H9 (cell line): ENCODE data around the gene TDRD7. TPM values are rescaled to one million over a fixed set of nuclear protein-coding genes. Genes with fewer than 3 reads are reported as not detected.

ENCODE experiments used
- DNase-seq: peaks from one replicate; pipeline ENCODE4 v3.0.0-alpha.2; 2017
- H2AFZ ChIP-seq: one replicate; pipeline ENCODE4 v1.6.1; 2013; ENCODE audit warnings: mild to moderate bottlenecking, low read length, control low read depth, moderate library complexity
- H2AK5ac ChIP-seq: 2 replicates; pipeline ENCODE4 v1.6.1; 2013; ENCODE audit warnings: low read length, control low read depth, mixed read lengths; ENCODE audit not compliant: insufficient read length
- H2BK120ac ChIP-seq: one replicate; pipeline ENCODE4 v1.6.1; 2013; ENCODE audit warnings: low read depth, mild to moderate bottlenecking, low read length, control low read depth, inconsistent platforms; ENCODE audit not compliant: poor library complexity, severe bottlenecking
- H2BK12ac ChIP-seq: 2 replicates; pipeline ENCODE4 v1.6.1; 2013; ENCODE audit warnings: low read length, control low read depth, mixed read lengths, low read depth; ENCODE audit not compliant: insufficient read length
- H2BK15ac ChIP-seq: 2 replicates; pipeline ENCODE4 v1.6.1; 2013; ENCODE audit warnings: low read depth, low read length, control low read depth
- H2BK20ac ChIP-seq: one replicate; pipeline ENCODE4 v1.6.1; 2013; ENCODE audit warnings: low read depth, mild to moderate bottlenecking, low read length, control low read depth, inconsistent platforms; ENCODE audit not compliant: poor library complexity, severe bottlenecking
- H2BK5ac ChIP-seq: 2 replicates; pipeline ENCODE4 v1.6.1; 2013; ENCODE audit warnings: low read length, control low read depth, mixed read lengths; ENCODE audit not compliant: insufficient read length
- H3K14ac ChIP-seq: 2 replicates; pipeline ENCODE4 v1.6.1; 2013; ENCODE audit warnings: low read length, control low read depth; ENCODE audit not compliant: insufficient read depth
- H3K18ac ChIP-seq: 2 replicates; pipeline ENCODE4 v1.6.1; 2013; ENCODE audit warnings: low read depth, mild to moderate bottlenecking, mixed read lengths, low read length, control low read depth; ENCODE audit not compliant: insufficient read length
- H3K23ac ChIP-seq: 2 replicates; pipeline ENCODE4 v1.6.1; 2013; ENCODE audit warnings: low read length, control low read depth, mixed read lengths, low read depth; ENCODE audit not compliant: insufficient read length
- H3K23me2 ChIP-seq: 2 replicates; pipeline ENCODE4 v1.6.1; 2013; ENCODE audit warnings: low read depth, mild to moderate bottlenecking, mixed read lengths, low read length, control low read depth; ENCODE audit not compliant: insufficient read length, poor library complexity, severe bottlenecking
- H3K27ac ChIP-seq: 2 replicates; pipeline ENCODE4 v1.5.1; 2013; ENCODE audit warnings: low read length, control low read depth, mixed read lengths, low read depth; ENCODE audit not compliant: insufficient read length
- H3K27me3 ChIP-seq: 2 replicates; pipeline ENCODE4 v1.6.1; 2013; ENCODE audit warnings: low read length, control low read depth, inconsistent platforms; ENCODE audit not compliant: insufficient read depth
- H3K4ac ChIP-seq: 2 replicates; pipeline ENCODE4 v1.6.1; 2013; ENCODE audit warnings: low read depth, mild to moderate bottlenecking, control low read depth, inconsistent platforms, low read length, moderate library complexity
- H3K4me1 ChIP-seq: 2 replicates; pipeline ENCODE4 v1.6.1; 2013; ENCODE audit warnings: low read length, control low read depth, inconsistent platforms; ENCODE audit not compliant: insufficient read depth
- H3K4me2 ChIP-seq: 2 replicates; pipeline ENCODE4 v1.6.1; 2013; ENCODE audit warnings: low read length, control low read depth, mixed read lengths; ENCODE audit not compliant: insufficient read length, insufficient read depth
- H3K56ac ChIP-seq: 2 replicates; pipeline ENCODE4 v1.6.1; 2013; ENCODE audit warnings: low read depth, mild to moderate bottlenecking, mixed read lengths, low read length, control low read depth; ENCODE audit not compliant: insufficient read length
- H3K79me1 ChIP-seq: 2 replicates; pipeline ENCODE4 v1.6.1; 2013; ENCODE audit warnings: low read depth, mild to moderate bottlenecking, moderate library complexity, low read length, control low read depth, inconsistent platforms; ENCODE audit not compliant: insufficient read depth, poor library complexity, severe bottlenecking
- H3K79me2 ChIP-seq: 2 replicates; pipeline ENCODE4 v1.6.1; 2013; ENCODE audit warnings: low read length, control low read depth, inconsistent platforms; ENCODE audit not compliant: insufficient read depth
- H3K9ac ChIP-seq: 2 replicates; pipeline ENCODE4 v1.6.1; 2013; ENCODE audit warnings: low read length, control low read depth, mixed read lengths; ENCODE audit not compliant: insufficient read length; ENCODE audit errors: extremely low read depth
- H3K9me3 ChIP-seq: one replicate; pipeline ENCODE4 v1.6.1; 2013; ENCODE audit warnings: low read depth, low read length, inconsistent platforms; ENCODE audit not compliant: control insufficient read depth
- H3T11ph ChIP-seq: one replicate; pipeline ENCODE4 v1.6.1; 2013; ENCODE audit warnings: mild to moderate bottlenecking, low read length, control low read depth, inconsistent platforms
- H4K20me1 ChIP-seq: one replicate; pipeline ENCODE4 v1.6.1; 2013; ENCODE audit not compliant: control insufficient read depth, insufficient read length, insufficient read depth
- H4K5ac ChIP-seq: 2 replicates; pipeline ENCODE4 v1.6.1; 2013; ENCODE audit warnings: low read depth, mild to moderate bottlenecking, mixed read lengths, low read length, control low read depth; ENCODE audit not compliant: insufficient read length
- H4K8ac ChIP-seq: replicated peaks from 2 replicates; pipeline ENCODE4 v1.6.1; 2013; ENCODE audit warnings: low read length, control low read depth, mixed read lengths, low read depth; ENCODE audit not compliant: insufficient read length
- H4K91ac ChIP-seq: 2 replicates; pipeline ENCODE4 v1.6.1; 2013; ENCODE audit warnings: low read depth, mild to moderate bottlenecking, moderate library complexity, mixed read lengths, low read length, control low read depth; ENCODE audit not compliant: insufficient read length
- H3K27ac Mint-ChIP-seq, 3 experiments: 2 replicates in 2 of 3; 3 replicates in 1 of 3; pipeline ENCODE4 v1.8.0; 2020 to 2021; ENCODE audit warnings: mixed read lengths in 3 of 3, mild to moderate bottlenecking in 1 of 3, moderate library complexity in 1 of 3
- H3K27me3 Mint-ChIP-seq: 2 replicates; pipeline ENCODE4 v1.8.0; 2021; ENCODE audit warnings: low read depth, mild to moderate bottlenecking, moderate library complexity, mixed read lengths
- H3K36me3 Mint-ChIP-seq, 3 experiments: 2 replicates in 2 of 3; 3 replicates in 1 of 3; pipeline ENCODE4 v1.8.0; 2020 to 2021; ENCODE audit warnings: low read depth in 3 of 3, mixed read lengths in 3 of 3; ENCODE audit not compliant: insufficient read depth in 1 of 3
- H3K4me1 Mint-ChIP-seq, 2 experiments: 2 replicates each; pipeline ENCODE4 v1.8.0; 2020; ENCODE audit warnings: mixed read lengths in 2 of 2
- H3K4me3 Mint-ChIP-seq, 2 experiments: 2 replicates in 1 of 2; 3 replicates in 1 of 2; pipeline ENCODE4 v1.8.0; 2020 to 2021; ENCODE audit warnings: mild to moderate bottlenecking in 2 of 2, mixed read lengths in 2 of 2, moderate library complexity in 1 of 2
- H3K9me3 Mint-ChIP-seq, 2 experiments: 2 replicates in 1 of 2; 3 replicates in 1 of 2; pipeline ENCODE4 v1.8.0; 2020; ENCODE audit warnings: mild to moderate bottlenecking in 2 of 2, mixed read lengths in 2 of 2, moderate library complexity in 1 of 2
- WGBS: extraction: QIAGEN DNeasy Blood & Tissue Kit; methylation state at CpG from one replicate; pipeline ENCODE4 v1.1.7; 2013; ENCODE audit warnings: missing lambda C conversion rate, low lambda C conversion rate, mixed read lengths; ENCODE audit not compliant: insufficient read length; ENCODE audit errors: extremely low coverage; 5-methylcytosine and 5-hydroxymethylcytosine counted together
- total RNA-seq: library from RNA; stranded (reverse); gene quantifications from 2 replicates; pipeline ENCODE4 v1.2.1, GENCODE V29; 2021
- TF ChIP-seq, protein P1 (sequence below): fragments of 200-600 bp; sonication (generic); conservative IDR thresholded peaks from 3 replicates; pipeline ENCODE4 v1.8.0; 2021; ENCODE audit warnings: antibody characterized with exemption, mild to moderate bottlenecking

The TDRD7 gene
- total RNA-seq, 1 experiment from 2014 or later = 5.1 TPM

DNA sequence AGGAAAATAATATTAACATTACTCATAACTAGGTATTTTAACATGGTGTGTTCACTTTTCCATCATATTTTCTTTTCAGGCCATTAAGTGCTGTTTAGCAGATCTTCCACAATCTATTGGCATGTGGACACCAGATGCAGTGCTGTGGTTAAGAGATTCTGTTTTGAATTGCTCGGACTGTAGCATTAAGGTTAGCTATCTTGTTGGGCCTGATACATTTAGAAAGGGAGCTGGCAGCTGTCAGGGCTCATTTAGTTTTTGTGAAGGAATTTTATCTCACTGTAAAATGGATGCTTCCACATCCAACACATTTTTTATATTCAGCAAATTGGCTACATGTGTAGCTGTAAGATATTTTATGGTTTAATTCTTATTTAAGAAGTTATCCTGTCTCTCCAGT lies 68.9 kb downstream of the TDRD7 start:
- Histone ChIP-seq H2AFZ (no peak overlapping the region), H3K79me2 (no peaks in the 10 kb centered on the region), H4K5ac (no peak overlapping the region), H3T11ph (no peak overlapping the region), H3K4me1 (no peaks in the 10 kb centered on the region), H3K14ac (no peak overlapping the region), H3K9me3 (no peaks in the 10 kb centered on the region), H3K23me2 (no peaks in the 10 kb centered on the region), H4K20me1 (no peaks in the 10 kb centered on the region), H2AK5ac (no peak overlapping the region), H4K91ac (no peak overlapping the region), H2BK120ac (no peak overlapping the region), H3K79me1 (no peaks in the 10 kb centered on the region), H3K4ac (no peak overlapping the region), H3K27ac (no peak overlapping the region), H4K8ac (no peak overlapping the region), H3K9ac (no peak overlapping the region), H2BK12ac (no peak overlapping the region), H2BK20ac (no peak overlapping the region), H3K27me3 (no peaks in the 10 kb centered on the region), H3K23ac (no peak overlapping the region), H2BK15ac (no peak overlapping the region), H2BK5ac (no peak overlapping the region), H3K18ac (no peak overlapping the region), H3K56ac (no peak overlapping the region), H3K4me2 (no peak overlapping the region)
- Mint-ChIP-seq H3K27ac (no peak overlapping the region), H3K4me3 (no peak overlapping the region), H3K27me3 (no peaks in the 10 kb centered on the region), H3K4me1 (peaks cover 0 to 4% of the 10 kb centered on the region in 2 experiments; a peak in 1 of 4 replicates), H3K9me3 (no peaks in the 10 kb centered on the region), H3K36me3 (0 out of 7 replicates have a peak, but pooled peaks cover 0 to 5% (median 0%) of the 10 kb centered on the region in 3 experiments)
- TF ChIP-seq, protein P1, sequence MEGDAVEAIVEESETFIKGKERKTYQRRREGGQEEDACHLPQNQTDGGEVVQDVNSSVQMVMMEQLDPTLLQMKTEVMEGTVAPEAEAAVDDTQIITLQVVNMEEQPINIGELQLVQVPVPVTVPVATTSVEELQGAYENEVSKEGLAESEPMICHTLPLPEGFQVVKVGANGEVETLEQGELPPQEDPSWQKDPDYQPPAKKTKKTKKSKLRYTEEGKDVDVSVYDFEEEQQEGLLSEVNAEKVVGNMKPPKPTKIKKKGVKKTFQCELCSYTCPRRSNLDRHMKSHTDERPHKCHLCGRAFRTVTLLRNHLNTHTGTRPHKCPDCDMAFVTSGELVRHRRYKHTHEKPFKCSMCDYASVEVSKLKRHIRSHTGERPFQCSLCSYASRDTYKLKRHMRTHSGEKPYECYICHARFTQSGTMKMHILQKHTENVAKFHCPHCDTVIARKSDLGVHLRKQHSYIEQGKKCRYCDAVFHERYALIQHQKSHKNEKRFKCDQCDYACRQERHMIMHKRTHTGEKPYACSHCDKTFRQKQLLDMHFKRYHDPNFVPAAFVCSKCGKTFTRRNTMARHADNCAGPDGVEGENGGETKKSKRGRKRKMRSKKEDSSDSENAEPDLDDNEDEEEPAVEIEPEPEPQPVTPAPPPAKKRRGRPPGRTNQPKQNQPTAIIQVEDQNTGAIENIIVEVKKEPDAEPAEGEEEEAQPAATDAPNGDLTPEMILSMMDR = no peak
- no CpG with 5 or more reads among the region's 1 CpG for WGBS
- DNase-seq = no peak
